HG03460 (cell line): ENCODE measurements around the gene ZNRD2.
A peak's percentile ranks its signal among the peaks of the same experiment; 100 is the strongest.
"Not testable (repeated sequence)": the region's sequence is repeated elsewhere in the genome, so short reads cannot be mapped to it uniquely, and the experiment has no call there.

Experiments
- ATAC-seq: cut with Tn5 transposase; IDR thresholded peaks from one replicate; pipeline ENCODE4 v1.9.1; 2021; ENCODE audit not compliant: unreplicated experiment

Gene ZNRD2

DNA sequence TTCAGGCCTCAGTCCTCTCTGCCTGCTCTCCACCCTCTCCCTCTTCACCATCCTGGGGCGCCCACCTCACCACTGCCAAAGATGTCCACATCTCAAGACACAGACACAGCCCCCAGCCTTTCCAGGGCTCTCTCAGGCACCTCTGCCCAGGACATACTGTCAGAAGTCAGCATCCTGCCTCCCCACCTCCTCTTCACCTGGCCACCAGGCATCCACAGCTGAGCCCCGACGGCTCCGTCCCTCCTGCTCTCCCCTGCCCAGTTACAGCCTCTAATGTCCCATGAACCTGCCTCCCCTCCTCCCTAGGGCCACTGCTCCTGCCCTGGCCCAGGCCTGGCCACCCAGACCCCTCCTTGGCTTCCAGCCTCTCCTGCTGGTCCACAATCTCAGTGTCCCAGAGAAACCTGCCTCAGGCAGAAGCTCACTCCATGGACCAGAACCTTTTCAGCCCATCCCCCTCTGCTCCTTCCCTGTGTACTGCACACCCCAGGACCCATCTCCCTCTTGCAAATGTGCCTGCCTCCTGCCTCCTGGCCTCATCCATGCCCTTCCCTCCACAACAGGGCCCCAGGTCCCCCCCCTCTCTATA lies 15.3 kb upstream of the ZNRD2 start:
- ATAC-seq = no peak

DNA sequence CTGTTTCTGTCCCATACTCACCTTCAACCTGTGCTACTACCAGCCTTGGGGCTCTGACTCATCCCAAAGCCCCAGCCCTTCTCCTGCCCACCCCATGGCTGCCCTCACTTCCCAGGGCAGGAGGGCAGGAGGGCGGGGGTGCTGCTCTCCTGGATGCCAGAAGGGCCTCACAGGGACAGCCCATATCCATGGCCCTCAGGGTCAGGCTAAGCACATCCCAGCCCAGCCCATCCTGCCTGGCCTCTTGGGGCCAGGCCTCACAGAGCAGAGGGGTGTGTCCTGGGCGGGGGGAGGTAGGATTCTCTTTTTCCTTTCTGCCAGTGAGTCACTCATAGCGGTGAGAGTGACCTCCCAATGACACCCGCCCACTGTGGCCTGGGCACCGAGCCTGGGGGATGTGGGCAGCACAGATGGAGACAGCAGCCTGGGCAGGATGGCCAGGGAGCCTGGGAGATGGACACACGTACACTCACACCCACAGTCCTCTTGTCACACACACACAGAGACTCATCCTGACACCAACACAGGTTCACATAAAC lies 14.5 kb upstream of the ZNRD2 start:
- ATAC-seq = no peak

GRCh38 chr11:65556470-65557279 lies 13.6 kb upstream of the ZNRD2 start:
- ATAC-seq = no peak

DNA sequence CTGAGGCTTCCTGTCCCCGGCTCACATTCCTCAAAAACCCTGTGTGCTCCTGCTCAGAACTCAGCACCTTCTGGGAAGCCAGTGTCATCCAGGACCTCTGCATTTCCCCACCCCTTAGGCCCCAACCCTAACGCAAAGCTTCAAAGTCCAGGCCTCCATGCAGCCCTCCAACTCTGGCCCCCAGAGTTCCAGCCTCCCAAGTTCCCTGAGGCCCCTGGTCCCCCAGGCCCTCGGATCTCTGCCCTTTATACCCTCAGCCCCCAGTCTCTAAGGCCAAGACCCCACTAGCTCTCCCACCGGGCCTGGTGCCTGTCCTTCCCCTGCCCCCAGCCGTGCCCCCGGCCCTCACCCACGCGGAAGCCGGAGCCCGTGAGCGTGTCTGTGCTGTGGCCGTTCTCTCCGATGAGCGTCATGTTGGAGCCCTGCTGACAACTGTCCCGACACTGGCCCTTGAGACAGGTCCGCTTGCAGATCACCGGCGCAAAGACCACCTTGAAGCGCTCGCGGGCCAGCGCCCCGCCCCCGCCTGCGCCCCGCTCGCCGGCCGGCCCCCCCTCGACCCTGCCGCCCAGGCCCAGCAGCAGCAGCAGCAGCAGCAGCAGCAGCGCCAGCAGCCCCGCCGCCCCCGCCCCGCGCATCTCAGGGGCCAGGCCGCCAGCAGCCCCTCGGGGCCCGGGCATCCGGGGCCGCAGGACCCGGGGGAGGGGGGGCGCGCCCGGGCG lies 12.8 kb upstream of the ZNRD2 start:
- no peak for ATAC-seq

DNA sequence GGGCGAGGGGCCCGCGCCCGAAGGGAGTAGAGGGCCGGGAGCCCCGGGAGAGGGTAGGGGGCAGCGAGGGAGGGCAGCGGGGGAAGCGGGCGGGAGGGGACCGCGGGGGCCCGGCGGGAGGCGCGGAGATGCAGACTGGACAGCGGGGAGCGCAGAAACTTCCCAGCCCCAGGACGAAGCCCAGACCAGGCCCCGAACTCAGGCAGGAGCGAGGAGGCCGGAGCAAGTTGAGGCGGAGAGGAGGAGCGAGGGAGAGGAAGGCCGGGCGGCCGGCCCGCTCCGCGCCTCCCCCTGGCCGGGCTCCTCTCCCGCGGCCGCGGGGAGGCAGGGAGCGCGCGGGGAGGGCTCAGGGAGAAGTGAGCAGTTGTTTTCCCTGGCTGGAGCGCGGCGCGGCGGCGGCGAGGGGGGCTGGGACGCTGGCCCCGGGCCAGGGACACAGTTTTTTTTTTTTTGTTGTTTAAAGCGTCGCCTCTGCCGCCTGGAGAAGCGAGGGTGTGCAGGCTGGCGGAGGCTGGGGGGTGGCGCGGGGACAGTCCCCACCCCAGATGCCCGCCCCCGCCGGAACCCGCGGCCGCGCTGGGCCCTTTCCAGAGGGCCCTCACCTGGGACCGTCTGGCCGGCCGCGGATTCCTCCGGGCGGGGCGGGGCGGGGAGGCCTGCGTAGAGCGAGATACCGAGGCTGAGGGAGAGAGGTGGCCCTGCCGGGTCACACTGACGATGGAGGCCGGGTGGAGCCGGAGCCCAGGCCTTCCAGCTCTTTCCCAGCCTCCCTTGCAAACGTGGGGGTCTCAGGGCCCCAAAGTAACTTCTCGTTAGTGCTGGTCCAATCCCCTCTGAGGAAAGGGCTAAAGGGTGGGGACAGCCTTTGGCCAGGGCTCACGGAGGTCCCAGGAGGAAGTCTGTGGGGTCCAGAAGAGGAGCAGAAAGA lies 12.0 kb upstream of the ZNRD2 start, which contains the start of gene LTBP3:
LTBP3 (minus strand) TSS at position 358 of the 928 bp plus-strand sequence. CDS start 400 bp downstream, outside the sequence.
- no peak for ATAC-seq

- no peak for ATAC-seq
Measured at GRCh38 chr11:65558930-65559509, 11.3 kb upstream of the ZNRD2 start.

GRCh38 chr11:65559535-65559934 lies 10.7 kb upstream of the ZNRD2 start:
- ATAC-seq = no peak

DNA sequence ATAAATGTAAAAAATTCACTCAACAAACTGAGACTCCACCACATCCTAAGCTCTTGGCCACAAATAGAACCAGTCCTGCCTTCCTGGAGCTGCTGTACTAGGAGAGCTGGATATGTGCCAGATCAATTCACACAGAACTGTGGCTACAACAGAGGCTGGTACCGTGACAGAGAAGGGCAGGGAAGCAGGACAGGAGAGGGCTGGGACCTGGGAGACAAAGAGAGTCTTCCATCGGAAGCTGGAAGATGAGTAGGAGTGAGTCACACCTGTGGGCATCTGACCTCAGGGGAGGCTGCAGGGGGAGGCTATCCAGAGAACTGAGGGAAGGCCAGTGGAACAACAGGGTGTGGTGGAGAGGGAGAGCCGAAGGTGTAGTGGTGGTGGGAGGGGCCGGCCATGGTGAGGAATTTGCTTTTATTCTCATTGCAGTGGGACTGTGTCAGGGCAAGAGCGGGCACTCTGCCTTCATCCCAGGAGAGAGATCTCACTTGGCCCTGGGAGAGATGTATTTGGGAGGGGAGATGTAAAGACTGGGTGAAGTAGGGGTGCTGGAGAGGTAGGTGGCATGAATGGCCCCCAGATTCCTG lies 10.2 kb upstream of the ZNRD2 start:
- ATAC-seq = no peak

DNA sequence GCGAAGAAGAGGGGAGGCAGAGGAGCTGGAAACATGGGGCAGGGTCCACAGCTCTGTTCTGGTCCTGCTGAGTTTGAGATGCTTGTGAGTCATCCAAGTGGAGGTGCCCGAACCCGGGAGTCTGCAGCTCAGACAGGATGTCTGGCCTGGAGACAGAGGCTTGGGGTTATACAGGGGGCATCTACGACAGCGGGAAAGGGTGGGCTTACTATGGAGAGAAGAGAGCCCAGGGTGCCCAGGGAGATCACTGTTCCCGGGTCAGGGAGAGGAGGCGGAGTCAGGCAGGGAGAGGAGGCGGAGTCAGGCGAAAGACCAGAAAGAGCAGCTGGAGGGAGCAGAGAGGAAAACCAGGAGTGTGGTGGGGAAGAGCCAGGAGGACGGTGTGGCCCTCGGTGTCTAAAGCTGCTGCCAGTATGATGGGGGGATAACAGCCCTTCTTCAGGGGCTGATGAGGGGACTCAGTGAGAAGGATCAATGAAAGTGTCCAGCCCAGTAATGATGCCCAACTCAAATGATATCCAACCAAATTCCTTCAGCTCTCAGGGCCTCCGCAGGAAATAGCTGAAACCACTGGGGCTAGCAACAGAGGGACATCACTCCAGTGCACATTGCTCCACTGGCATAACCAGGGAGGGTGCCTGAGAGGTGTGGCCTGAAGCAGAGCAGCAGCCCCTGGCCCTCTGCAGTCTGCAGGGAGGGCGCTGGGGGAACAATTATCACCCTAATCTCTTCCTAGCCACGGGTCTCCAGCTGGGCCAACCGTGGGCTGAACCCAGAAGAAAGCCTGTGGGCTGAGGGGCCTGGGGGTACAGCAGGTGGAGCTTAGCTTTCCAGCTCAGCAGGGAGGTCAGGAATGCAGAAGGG lies 9.5 kb upstream of the ZNRD2 start:
- no peak for ATAC-seq

GRCh38 chr11:65562020-65562419 lies 8.3 kb upstream of the ZNRD2 start:
- no peak for ATAC-seq

GRCh38 chr11:65562788-65563187 lies 7.5 kb upstream of the ZNRD2 start:
- ATAC-seq = no peak

DNA sequence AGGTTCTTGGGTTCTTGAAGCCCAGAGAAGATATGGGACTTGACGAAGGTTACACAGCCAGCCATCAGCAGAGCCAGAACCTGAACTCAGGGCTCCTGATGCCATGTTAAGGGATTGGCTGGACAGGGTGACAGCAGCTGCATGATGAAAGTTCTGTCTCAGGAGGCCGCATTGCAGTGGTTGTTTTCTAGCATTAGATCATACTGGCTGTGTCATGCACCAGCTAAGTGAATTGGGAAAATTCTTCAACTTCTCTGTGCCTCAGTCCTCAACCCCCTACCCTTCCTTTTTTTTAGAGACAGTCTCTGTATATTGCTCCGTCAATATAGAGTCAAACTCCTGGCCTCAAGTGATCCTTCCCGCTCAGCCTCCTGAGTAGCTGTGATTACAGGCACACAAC lies 6.7 kb upstream of the ZNRD2 start:
- ATAC-seq = no peak

DNA sequence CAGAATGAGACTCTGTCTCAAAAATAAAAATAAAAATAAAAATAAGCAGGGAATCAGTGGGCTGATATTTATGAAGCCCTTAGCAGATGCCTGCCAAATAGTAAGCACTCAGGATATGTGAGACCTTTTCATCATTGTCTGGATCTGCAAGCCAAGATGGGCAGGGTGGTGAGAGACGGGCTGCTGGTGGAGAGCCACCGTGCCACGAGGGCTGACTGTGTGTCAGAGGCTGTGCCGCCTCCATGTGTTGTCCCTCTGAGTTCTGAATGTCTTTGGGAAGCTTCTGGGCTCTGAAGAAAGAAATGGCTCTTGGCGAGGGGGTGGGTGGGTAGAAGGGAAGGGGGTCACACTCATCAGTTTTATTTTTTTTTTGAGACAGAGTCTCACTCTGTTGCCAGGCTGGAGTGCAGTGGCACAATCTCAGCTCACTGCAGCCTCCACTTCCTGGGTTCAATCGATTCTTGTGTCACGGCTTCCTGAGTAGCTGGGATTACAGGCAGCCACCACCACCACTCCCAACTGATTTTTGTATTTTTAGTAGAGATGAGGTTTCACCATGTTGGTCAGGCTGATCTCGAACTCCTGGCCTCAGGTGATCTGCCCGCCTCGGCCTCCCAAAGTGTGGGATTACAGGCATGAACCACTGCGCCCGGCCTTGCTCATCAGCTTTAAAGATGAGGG lies 5.3 kb upstream of the ZNRD2 start:
- ATAC-seq = not testable (repeated sequence)

DNA sequence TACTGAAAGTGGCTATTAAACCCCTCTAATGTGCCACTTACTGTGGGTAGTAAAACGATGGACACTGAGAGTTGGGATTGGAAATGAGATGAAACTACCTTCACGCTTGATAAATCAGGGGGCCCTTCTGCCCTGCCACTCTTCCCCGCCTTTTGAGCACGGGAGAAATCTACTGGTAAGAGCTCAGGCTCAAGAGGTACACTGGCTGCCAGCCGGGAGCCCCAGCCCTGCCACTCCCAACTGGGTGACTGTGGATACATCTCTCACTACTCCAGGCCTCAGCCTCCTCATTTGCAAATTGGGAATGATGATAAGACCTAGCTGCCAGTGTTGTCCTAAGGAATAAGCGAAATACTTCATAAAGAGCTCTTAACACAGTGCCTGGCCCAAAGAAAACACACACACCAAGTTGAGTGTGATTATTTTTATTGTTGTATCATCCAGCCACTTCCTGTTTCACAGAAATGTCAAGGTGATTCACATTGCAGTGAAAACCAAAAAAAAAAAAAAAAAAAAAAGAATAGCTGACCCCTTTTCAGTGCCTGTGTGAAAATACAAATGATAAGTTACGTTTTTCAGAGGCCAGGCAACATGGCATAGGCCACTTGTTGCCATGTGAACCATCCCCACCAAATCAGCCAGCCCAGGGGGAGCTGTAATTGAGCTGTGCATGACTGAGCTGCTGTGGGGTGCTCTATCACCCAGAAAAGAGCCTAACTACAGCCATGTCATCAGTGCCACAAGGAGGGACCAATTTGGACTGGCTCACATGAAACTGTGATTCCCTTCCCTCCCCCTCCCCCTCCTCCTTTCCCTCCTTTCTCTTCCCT lies 4.4 kb upstream of the ZNRD2 start:
- ATAC-seq = no peak

GRCh38 chr11:65569164-65569972 lies 909 bp upstream of the ZNRD2 start:
- peak; percentile 1 for ATAC-seq

DNA sequence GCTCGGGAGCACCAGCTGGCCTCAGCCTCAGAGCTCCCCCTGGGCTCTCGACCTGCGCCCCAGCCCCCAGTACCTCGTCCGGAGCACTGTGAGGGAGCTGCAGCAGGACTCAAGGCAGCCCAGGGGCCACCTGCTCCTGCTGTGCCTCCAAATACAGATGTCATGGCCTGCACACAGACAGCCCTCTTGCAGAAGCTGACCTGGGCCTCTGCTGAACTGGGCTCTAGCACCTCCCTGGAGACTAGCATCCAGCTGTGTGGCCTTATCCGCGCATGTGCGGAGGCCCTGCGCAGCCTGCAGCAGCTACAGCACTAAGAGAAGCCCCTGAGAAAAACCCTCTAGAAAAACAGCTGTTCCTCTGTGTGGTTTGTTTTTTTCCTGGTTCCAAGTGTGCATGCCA lies 1.1 kb downstream of the ZNRD2 start:
- ATAC-seq = no peak

DNA sequence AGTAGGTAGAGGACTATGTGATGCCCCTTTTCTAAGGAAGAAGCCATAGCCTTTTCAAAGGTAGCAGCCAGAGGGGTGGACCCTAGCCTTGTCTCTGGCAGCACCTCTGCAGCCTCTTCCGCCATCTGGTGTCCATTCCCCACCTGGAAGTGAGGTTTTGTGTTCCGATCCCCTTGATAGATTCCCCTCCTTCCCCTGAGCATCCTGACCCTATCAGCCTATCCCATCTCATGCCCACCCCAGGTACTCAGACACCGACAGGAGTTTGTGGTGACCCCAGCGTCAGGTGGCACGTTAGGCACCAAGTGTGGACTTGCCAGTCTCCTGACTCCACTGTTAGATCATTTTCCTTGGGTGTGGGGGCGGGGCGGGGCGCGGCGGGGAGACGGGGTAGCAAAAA lies 1.7 kb downstream of the ZNRD2 start:
- no peak for ATAC-seq
